ENCODE results near the gene FAM20C. TPM values are rescaled to one million over a fixed set of nuclear protein-coding genes. Genes with fewer than 3 reads are reported as not detected.

Gene FAM20C
- total RNA-seq, 1 donor from 2014 or later = 10.0 TPM

DNA sequence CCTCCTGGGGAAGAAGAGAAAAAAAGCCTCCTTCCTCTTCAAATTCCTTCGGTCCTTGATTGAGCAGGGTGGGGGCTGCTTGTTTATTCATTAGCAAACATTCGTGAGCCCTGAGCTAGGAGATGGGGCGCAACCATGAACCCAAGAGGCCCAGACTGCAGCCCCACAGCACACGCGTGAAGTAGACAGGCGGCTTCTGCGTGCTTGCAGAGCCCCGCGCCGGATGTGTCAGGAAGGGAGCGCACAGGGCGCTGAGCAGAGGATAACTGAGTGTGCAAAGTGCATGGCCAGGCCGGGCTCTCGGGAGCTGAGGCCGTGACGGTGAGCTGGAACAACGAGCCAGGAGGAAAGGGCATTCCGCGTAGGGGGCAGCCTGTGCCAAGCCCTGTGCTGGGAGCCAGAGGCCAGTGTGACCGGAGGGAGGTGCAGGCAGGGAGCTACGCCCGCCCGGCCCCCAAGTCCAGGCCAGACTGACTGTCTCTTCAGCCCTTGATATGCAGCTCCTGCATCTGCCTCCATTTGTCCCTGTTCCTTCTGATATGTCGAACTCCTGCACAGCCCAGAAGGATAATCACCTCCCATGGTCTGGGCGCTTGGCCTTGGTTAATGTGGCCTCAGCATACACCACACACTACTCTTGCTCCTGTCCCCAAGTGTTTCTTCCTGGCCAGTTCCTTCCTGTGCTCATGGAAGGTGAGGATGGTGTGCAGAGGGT is 102.2 kb downstream of the FAM20C start:
- Histone ChIP-seq H3K4me2 (ENCODE audit: low read length) (no peak overlapping the region), H3K4me1 (ENCODE audit: insufficient read depth, low read length) (no peaks in the 10 kb centered on the region), H3K79me2 (ENCODE audit: insufficient read depth, low read length) (no peaks in the 10 kb centered on the region), H3K27me3 (ENCODE audit: insufficient read depth, low read length) (peaks cover 36% of the 10 kb centered on the region), H3K9ac (ENCODE audit: low read length) (no peak overlapping the region), H3K27ac (ENCODE audit: low read depth, low read length) (no peak overlapping the region), H2AFZ (ENCODE audit: low read depth, low read length) (no peak overlapping the region), H3K4me3 (ENCODE audit: insufficient read depth, low read depth, low read length) (no peak overlapping the region), H4K20me1 (ENCODE audit: insufficient read depth, low read length) (no peaks in the 10 kb centered on the region), H3K9me3 (ENCODE audit: insufficient read depth, low read depth, low read length) (no peaks in the 10 kb centered on the region), H3K36me3 (ENCODE audit: insufficient read depth, low read length) (no peaks in the 10 kb centered on the region)
- Mint-ChIP-seq H3K4me3 (ENCODE audit: unreplicated experiment) (no peak overlapping the region), H3K9me3 (ENCODE audit: unreplicated experiment) (no peaks in the 10 kb centered on the region), H3K36me3 (ENCODE audit: low read depth, unreplicated experiment) (no peaks in the 10 kb centered on the region), H3K4me1 (ENCODE audit: low read depth, unreplicated experiment) (no peaks in the 10 kb centered on the region), H3K27me3 (ENCODE audit: low read depth, unreplicated experiment) (peaks cover 36% of the 10 kb centered on the region), H3K27ac (ENCODE audit: unreplicated experiment) (no peak overlapping the region)
- no peak for DNase-seq (ENCODE audit: low read depth)
- no peak for FAIRE-seq
- TF ChIP-seq CTCF (IDR thresholded peaks at IDR 0.05; ENCODE audit: insufficient read depth, low read depth, low read length) = no peak
- TF ChIP-seq EZH2 (IDR thresholded peaks at IDR 0.05; ENCODE audit: insufficient read depth, low read length) = no peak

GRCh38 chr7:295155-296154 is 103.1 kb downstream of the FAM20C start:
- DNase-seq (ENCODE audit: low read depth) (no peak), FAIRE-seq (no peak)
- peaks cover 44% of the 10 kb centered on the region for H3K27me3 Mint-ChIP-seq (ENCODE audit: low read depth, unreplicated experiment)
- Histone ChIP-seq H3K79me2 (ENCODE audit: insufficient read depth, low read length) (no peaks in the 10 kb centered on the region), H2AFZ (ENCODE audit: low read depth, low read length) (no peak overlapping the region), H4K20me1 (ENCODE audit: insufficient read depth, low read length) (no peaks in the 10 kb centered on the region), H3K4me3 (ENCODE audit: insufficient read depth, low read depth, low read length) (no peak overlapping the region), H3K9ac (ENCODE audit: low read length) (no peak overlapping the region), H3K27ac (ENCODE audit: low read depth, low read length) (no peak overlapping the region), H3K36me3 (ENCODE audit: insufficient read depth, low read length) (no peaks in the 10 kb centered on the region), H3K27me3 (ENCODE audit: insufficient read depth, low read length) (peaks cover 31% of the 10 kb centered on the region), H3K4me1 (ENCODE audit: insufficient read depth, low read length) (no peaks in the 10 kb centered on the region), H3K4me2 (ENCODE audit: low read length) (no peak overlapping the region), H3K9me3 (ENCODE audit: insufficient read depth, low read depth, low read length) (no peaks in the 10 kb centered on the region)
- H3K36me3 Mint-ChIP-seq (ENCODE audit: low read depth, unreplicated experiment) = no peaks in the 10 kb centered on the region
- no peak overlapping the region for H3K27ac Mint-ChIP-seq (ENCODE audit: unreplicated experiment)
- TF ChIP-seq CTCF (IDR thresholded peaks at IDR 0.05; ENCODE audit: insufficient read depth, low read depth, low read length) = no peak
- TF ChIP-seq EZH2 (IDR thresholded peaks at IDR 0.05; ENCODE audit: insufficient read depth, low read length) = no peak
- H3K4me1 Mint-ChIP-seq (ENCODE audit: low read depth, unreplicated experiment) = no peaks in the 10 kb centered on the region
- peaks cover 3% of the 10 kb centered on the region for H3K9me3 Mint-ChIP-seq (ENCODE audit: unreplicated experiment)
- H3K4me3 Mint-ChIP-seq (ENCODE audit: unreplicated experiment) = no peak overlapping the region

Measured in astrocyte (in vitro differentiated cells and primary cell).